Activated CD8-positive, alpha-beta memory T cell treated with anti-CD3 and anti-CD28 coated beads, Interleukin-2, amount 50 U/mL, for 24 hours (primary cell): ENCODE results near the gene WDR70.
"Not testable (repeated sequence)": the region's sequence is repeated elsewhere in the genome, so short reads cannot be mapped to it uniquely, and the experiment has no call there.

ENCODE experiments used
- DNase-seq: peaks from one replicate; pipeline ENCODE4 v3.0.0-alpha.2; 2020; ENCODE audit errors: extremely low read depth

WDR70 gene

DNA sequence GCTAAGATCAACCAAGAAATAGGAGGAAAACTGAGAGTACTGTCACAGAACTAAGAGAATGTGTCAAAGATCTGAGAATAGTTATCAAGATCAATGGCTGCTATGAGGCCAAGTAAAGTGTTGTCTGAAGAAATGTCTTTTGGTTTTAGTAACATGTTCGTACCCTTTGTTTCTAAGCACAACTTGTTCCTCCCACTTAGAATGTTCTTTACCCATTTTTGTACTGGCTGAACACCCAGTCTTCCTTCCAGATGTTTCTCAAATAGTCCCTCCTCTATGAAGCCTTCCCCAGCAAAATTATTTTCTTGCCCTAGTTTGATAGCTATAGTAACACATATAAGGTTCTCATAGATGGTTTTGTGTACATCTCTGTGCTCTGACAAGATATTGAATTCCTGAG, 191.5 kb downstream of the WDR70 start:
- DNase-seq = no peak

- no peak for DNase-seq
These were observed 192.9 kb downstream of the WDR70 start for GRCh38 chr5:37571985-37572384.

- no peak for DNase-seq
These were observed 196.7 kb downstream of the WDR70 start for GRCh38 chr5:37575541-37576489.

DNA sequence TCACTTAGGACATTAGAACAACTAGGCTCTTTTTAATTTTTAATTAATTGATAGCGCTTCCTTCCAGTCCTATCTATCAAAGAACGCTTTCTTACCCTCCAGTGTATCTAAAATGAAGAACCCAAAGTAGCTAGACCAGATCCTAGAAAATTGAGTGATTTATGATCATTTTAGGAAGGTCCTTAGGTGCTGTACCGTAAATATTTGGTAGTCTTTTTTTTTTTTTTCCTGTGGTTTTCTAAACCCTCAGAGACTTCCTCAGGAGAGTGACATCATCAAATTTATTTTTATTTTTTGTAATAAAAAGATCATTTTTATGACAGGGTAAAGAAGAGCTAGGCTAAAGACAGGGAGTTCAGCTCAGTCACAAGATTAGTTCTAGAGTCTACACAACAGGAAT, 197.4 kb downstream of the WDR70 start:
- DNase-seq = no peak

DNA sequence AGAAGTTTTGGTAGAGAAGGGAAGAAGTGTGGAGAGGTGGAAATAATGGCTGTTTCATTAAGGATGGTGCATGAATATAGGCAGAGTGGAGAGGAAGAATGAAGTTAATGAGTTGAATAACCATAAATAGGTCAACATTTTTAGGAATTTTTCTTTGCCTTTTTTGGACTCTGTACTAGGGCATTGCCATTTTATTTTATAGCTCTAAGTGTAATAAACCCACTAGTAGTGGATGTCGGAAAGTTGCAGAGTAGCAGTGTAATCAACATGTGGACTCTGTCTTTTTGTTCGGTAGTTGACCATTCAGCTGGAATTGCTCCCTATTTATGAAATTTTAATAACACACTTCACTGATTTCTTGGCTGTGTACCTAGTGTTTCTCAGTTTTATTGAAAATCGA, 199.1 kb downstream of the WDR70 start:
- DNase-seq = no peak

GRCh38 chr5:37580106-37580505, 201.0 kb downstream of the WDR70 start:
- no peak for DNase-seq

DNA sequence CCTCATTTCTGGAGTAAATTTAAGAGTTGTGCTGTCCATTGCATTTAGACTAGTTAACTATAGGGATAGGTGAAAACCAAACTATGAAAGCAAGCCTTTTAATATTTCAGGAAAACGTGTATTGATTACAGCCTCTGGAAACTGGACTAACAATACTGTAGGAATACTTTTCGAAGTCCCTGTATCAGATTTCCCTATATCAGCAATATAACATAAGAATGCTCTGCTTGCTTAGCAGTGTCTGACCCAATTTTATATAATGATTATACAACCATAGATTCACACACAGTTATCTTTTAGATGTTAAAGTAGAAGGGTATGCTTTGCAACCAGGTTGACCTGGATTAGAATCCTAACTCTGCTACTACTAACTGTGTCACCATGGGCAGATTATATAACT, 203.1 kb downstream of the WDR70 start:
- DNase-seq = no peak

GRCh38 chr5:37593292-37593691, 214.2 kb downstream of the WDR70 start:
- not testable (repeated sequence) for DNase-seq

- DNase-seq = not testable (repeated sequence)
These were observed 215.7 kb downstream of the WDR70 start for GRCh38 chr5:37594864-37595263.

DNA sequence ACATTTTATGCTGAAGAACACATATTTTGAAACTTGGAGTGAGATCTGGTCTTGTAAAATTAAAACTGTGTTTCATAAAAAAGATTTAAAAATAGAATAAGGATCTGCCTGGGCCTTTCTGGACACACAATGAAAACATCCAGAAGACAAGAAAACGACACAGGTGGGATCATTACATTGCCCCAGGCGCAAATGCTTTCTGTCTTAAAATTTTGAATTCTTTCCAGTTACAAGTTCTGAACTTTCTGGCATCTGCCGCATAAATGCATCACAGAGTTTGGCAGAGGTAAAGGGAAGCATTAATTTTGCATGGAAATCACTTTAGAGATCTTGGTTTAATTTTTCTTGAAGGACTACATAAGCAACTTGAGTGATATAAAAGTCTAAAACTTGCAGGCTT, 219.6 kb downstream of the WDR70 start:
- DNase-seq = no peak

DNA sequence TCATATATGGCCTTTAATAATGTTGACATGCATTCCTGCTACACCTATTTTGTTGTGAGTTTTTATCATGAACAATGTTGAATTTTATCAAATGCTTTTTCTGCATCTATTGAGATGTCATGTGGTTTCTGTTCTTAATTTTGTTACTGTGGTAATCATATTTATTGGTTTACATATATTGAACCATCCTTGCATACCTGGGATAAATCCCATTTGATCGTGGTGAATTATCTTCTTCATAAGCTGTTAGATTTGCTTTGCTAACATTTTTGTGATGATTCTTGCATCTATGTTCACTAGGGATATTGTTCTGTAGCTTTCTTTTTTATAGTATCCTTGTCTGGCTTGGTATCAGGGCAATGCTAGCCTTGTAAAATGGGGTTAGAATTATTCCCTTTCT, 222.0 kb downstream of the WDR70 start:
- DNase-seq = no peak

GRCh38 chr5:37603072-37603471, 224.0 kb downstream of the WDR70 start:
- DNase-seq = no peak

DNA sequence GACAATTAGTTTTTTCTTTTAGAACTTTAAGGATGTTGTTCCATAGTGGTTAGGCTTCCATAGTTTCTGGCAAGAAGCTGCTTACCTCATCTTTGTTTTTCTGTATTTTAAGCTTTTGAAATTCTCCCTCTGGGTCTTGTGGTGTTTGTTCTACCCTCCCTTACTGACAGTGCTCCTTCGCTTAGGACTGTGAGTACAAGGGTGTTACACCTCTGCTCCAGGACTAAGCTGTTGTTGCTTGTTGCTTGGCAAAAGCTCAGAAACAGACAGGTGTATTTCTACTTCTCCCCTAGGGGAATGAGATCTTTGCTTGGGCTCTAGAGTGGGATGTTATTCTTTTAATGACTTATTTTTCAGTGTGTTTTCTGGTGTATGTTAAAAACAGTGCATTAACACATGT, 225.2 kb downstream of the WDR70 start:
- DNase-seq = no peak

- DNase-seq = no peak
These were observed 227.0 kb downstream of the WDR70 start for GRCh38 chr5:37606148-37606547.

GRCh38 chr5:37606632-37607248, 227.6 kb downstream of the WDR70 start:
- DNase-seq = no peak

DNA sequence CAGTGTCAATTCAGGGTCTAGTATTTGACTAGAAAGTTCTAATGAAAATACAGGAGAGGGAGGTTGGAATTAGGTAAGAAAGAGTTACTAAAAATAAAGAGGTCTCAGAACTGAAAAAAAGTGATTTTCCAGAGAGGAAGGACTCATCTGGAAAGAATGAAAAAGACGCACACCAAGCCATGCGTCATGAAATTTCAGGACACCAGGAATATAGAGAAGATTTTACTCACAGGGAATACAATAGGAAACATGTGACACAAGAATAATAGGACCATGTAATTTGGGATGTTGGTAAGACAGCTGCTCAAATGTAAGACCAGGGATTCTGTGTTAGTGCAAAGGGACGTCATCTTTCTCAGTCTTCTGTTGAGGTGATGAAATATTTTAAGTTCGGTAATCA, 236.1 kb downstream of the WDR70 start:
- DNase-seq = no peak

- DNase-seq = no peak
These were observed 240.2 kb downstream of the WDR70 start for GRCh38 chr5:37619353-37619752.

DNA sequence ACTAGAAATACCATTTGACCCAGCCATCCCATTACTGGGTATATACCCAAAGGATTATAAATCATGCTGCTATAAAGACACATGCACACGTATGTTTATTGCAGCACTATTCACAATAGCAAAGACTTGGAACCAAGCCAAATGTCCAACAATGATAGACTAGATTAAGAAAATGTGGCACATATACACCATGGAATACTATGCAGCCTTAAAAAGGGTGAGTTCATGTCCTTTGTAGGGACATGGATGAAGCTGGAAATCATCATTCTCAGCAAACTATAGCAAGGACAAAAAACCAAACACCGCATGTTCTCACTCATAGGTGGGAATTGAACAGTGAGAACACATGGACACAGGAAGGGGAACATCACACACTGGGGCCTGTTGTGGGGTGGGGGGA, 243.2 kb downstream of the WDR70 start:
- not testable (repeated sequence) for DNase-seq

DNA sequence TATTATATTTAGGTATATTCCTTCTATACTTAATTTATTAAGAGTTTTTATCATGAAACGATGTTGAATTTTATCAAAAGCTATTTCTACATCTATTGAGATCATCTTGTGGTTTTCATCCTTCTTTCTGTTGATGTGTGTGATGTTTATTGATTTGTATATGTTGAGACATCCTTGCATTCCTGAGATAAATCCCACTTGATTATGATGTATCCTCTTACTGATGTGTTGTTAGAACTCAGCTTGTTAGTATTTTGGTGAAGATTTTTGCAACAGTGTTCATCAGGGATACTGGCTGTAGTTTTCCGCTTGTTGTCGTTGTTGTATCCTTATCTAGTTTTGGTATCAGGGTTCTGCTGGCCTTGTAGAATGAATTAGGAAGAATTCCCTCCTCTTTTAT, 247.1 kb downstream of the WDR70 start:
- DNase-seq = no peak

DNA sequence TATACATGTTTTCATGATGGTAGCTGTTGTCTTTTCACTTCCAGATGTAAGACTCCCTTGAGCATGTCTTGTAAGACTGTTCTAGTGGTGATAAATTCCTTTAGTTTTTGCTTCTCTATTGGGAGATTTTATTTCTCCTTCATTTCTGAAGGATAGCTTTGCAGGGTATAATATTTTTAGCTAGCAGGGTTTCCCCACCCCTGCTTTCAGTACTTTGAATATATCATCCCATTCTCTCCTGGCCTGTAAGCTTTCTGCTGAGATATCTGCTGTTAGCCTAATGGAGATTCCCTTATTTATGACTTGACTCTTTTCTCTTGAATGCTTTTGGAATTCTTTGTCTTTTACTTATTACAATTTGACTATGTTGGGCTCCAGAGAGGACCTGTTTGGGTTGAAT, 249.8 kb downstream of the WDR70 start:
- no peak for DNase-seq

- no peak for DNase-seq
These were observed 252.8 kb downstream of the WDR70 start for GRCh38 chr5:37631939-37632338.

- DNase-seq = no peak
These were observed 258.2 kb downstream of the WDR70 start for GRCh38 chr5:37637165-37637845.

DNA sequence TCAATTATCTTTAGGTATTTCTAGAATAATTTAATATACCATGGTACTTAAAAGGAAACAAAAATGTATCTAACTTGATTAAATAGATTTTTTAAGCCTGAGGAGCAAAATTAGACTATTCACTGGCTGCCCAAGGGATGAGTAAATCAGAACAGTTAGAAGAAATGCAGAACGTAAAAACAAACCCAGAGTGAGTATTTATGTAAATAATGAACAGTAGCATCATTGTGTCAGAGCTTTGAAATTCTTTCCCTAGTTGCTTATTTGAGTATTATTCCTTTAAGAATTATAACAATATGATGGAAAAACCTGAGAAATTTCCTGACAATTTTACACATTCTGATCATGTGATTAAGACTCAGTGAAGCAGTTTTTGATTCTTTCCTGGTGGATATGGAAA, 259.8 kb downstream of the WDR70 start:
- no peak for DNase-seq
